GM10266 (cell line): Measurements from ENCODE around the gene MAPRE2.

Source experiments
- DNase-seq: peaks from one replicate; pipeline ENCODE4 v3.0.0; 2012; ENCODE audit errors: extremely low spot score
- CTCF ChIP-seq: IDR thresholded peaks from 2 replicates; pipeline ENCODE4 v1.5.1; 2012; ENCODE audit warnings: mild to moderate bottlenecking, low read depth; ENCODE audit not compliant: control insufficient read depth, insufficient read depth; ENCODE audit errors: missing control alignments

Gene MAPRE2

GRCh38 chr18:35032113-35032512, 9.1 kb upstream of the MAPRE2 start:
- no peak for TF ChIP-seq CTCF
- DNase-seq = no peak

GRCh38 chr18:35038029-35038428, 3.2 kb upstream of the MAPRE2 start:
- TF ChIP-seq CTCF = no peak
- DNase-seq = no peak

- DNase-seq = no peak
These were observed 2.2 kb upstream of the MAPRE2 start for GRCh38 chr18:35038881-35039491.

GRCh38 chr18:35040638-35040987, 600 bp upstream of the MAPRE2 start:
- no peak for TF ChIP-seq CTCF
- no peak for DNase-seq

More at GRCh38 chr18:35038881-35039491, 2.2 kb upstream of the MAPRE2 start:
- no peak for TF ChIP-seq CTCF

GRCh38 chr18:35041815-35042387, 688 bp downstream of the MAPRE2 start:
- peak; percentile 19 for DNase-seq
- no peak for TF ChIP-seq CTCF

GRCh38 chr18:35042389-35043071, 1.3 kb downstream of the MAPRE2 start:
- no peak for DNase-seq
- no peak for TF ChIP-seq CTCF

- no peak for DNase-seq
- no peak for TF ChIP-seq CTCF
These were observed 2.0 kb downstream of the MAPRE2 start for GRCh38 chr18:35043207-35043606.
